ENCODE measurements around the gene CFAP52.

The CFAP52 gene

GRCh38 chr17:9666461-9667050 is 90.1 kb downstream of the CFAP52 start:
- TF ChIP-seq GATA3 (IDR thresholded peaks at IDR 0.05; ENCODE audit: low read depth, low read length) = no peak
- TF ChIP-seq GATA2 (IDR thresholded peaks at IDR 0.05; ENCODE audit: low read depth, low read length) = no peak

- TF ChIP-seq GATA2 (IDR thresholded peaks at IDR 0.05; ENCODE audit: low read depth, low read length) = no peak
- TF ChIP-seq GATA3 (IDR thresholded peaks at IDR 0.05; ENCODE audit: low read depth, low read length) = no peak
Observed at GRCh38 chr17:9668517-9668916, 92.1 kb downstream of the CFAP52 start.

GRCh38 chr17:9669551-9670008 is 93.1 kb downstream of the CFAP52 start:
- TF ChIP-seq GATA2 (IDR thresholded peaks at IDR 0.05; ENCODE audit: low read depth, low read length) = no peak
- no peak for TF ChIP-seq GATA3 (IDR thresholded peaks at IDR 0.05; ENCODE audit: low read depth, low read length)

GRCh38 chr17:9670596-9670995 is 94.2 kb downstream of the CFAP52 start:
- TF ChIP-seq GATA2 (IDR thresholded peaks at IDR 0.05; ENCODE audit: low read depth, low read length) (no peak), GATA3 (IDR thresholded peaks at IDR 0.05; ENCODE audit: low read depth, low read length) (no peak)

GRCh38 chr17:9671559-9671958 is 95.1 kb downstream of the CFAP52 start:
- TF ChIP-seq GATA2 (IDR thresholded peaks at IDR 0.05; ENCODE audit: low read depth, low read length) (no peak), GATA3 (IDR thresholded peaks at IDR 0.05; ENCODE audit: low read depth, low read length) (no peak)

GRCh38 chr17:9672266-9672665 is 95.8 kb downstream of the CFAP52 start:
- TF ChIP-seq GATA2 (IDR thresholded peaks at IDR 0.05; ENCODE audit: low read depth, low read length) (no peak), GATA3 (IDR thresholded peaks at IDR 0.05; ENCODE audit: low read depth, low read length) (no peak)

GRCh38 chr17:9672691-9673090 is 96.2 kb downstream of the CFAP52 start:
- TF ChIP-seq GATA2 (IDR thresholded peaks at IDR 0.05; ENCODE audit: low read depth, low read length) (no peak; the same call in 1 of the 2 replicates), GATA3 (IDR thresholded peaks at IDR 0.05; ENCODE audit: low read depth, low read length) (no peak)

GRCh38 chr17:9676084-9676483 is 99.6 kb downstream of the CFAP52 start:
- TF ChIP-seq GATA2 (IDR thresholded peaks at IDR 0.05; ENCODE audit: low read depth, low read length) (no peak), GATA3 (IDR thresholded peaks at IDR 0.05; ENCODE audit: low read depth, low read length) (no peak)

- TF ChIP-seq GATA3 (IDR thresholded peaks at IDR 0.05; ENCODE audit: low read depth, low read length) (no peak), GATA2 (IDR thresholded peaks at IDR 0.05; ENCODE audit: low read depth, low read length) (no peak)
Observed at GRCh38 chr17:9676820-9677310, 100.4 kb downstream of the CFAP52 start.

GRCh38 chr17:9677411-9677810 is 101.0 kb downstream of the CFAP52 start:
- no peak for TF ChIP-seq GATA3 (IDR thresholded peaks at IDR 0.05; ENCODE audit: low read depth, low read length)
- no peak for TF ChIP-seq GATA2 (IDR thresholded peaks at IDR 0.05; ENCODE audit: low read depth, low read length)

- TF ChIP-seq GATA3 (IDR thresholded peaks at IDR 0.05; ENCODE audit: low read depth, low read length) (no peak), GATA2 (IDR thresholded peaks at IDR 0.05; ENCODE audit: low read depth, low read length) (no peak)
Observed at GRCh38 chr17:9677896-9678295, 101.5 kb downstream of the CFAP52 start.

GRCh38 chr17:9684955-9685621 is 108.6 kb downstream of the CFAP52 start:
- no peak for TF ChIP-seq GATA2 (IDR thresholded peaks at IDR 0.05; ENCODE audit: low read depth, low read length)
- no peak for TF ChIP-seq GATA3 (IDR thresholded peaks at IDR 0.05; ENCODE audit: low read depth, low read length)
